Measurements from ENCODE around the gene LTB4R2. TPM values are rescaled to one million over a fixed set of nuclear protein-coding genes. Genes with fewer than 3 reads are reported as not detected.

Gene LTB4R2
- total RNA-seq, 1 experiment from 2014 or later: 15.0 TPM

DNA sequence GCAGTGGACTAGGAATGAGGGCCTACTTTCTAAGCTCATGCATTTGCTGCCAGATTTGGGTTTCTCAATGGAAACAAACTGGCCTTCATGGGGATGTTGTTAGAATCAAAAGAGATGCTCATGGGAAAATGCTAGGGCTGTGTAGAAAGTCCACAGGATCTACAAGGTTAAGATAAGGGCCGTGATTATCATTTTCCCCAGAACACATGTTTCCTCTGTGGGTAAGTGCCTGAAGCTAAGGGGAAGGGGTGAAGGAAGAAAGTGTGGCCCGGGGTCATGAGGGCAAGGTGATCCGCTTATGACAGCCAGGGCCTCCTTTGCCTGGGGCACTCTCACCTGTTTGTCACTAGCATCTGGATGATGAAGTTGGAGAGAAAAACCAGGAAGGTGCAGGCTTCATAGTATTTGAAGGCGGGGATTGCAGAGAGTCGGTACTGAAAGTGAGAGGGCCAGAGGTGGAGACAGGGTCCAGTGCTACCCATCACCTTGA is 15.1 kb downstream of the LTB4R2 start:
- no peak overlapping the region for H3K4me2 ChIP-seq
- H2AFZ ChIP-seq: no peak overlapping the region
- POLR2A ChIA-PET (ENCODE audit: unreplicated experiment): no interaction called here
- CTCF ChIA-PET: no interaction called here
- no peak for TF ChIP-seq EZH2 (IDR thresholded peaks at IDR 0.05; ENCODE audit: low read depth)
- no peak for TF ChIP-seq CTCF (conservative IDR thresholded peaks at IDR 0.05)
- no peaks in the 10 kb centered on the region for H3K4me1 ChIP-seq (replicated peaks; ENCODE audit: insufficient read depth)
- no peaks in the 10 kb centered on the region for H3K9me3 ChIP-seq (ENCODE audit: insufficient read depth, low read depth)
- DNase-seq: no peak
- H3K79me2 ChIP-seq (ENCODE audit: low read depth): no peaks in the 10 kb centered on the region
- H4K20me1 ChIP-seq (ENCODE audit: insufficient read depth): no peaks in the 10 kb centered on the region
- H3K36me3 ChIP-seq (ENCODE audit: low read depth): no peaks in the 10 kb centered on the region
- intact Hi-C loops (cut with micrococcal nuclease; ENCODE audit: unreplicated experiment): no loop called here
- no peak overlapping the region for H3K4me3 ChIP-seq
- H3K27ac ChIP-seq: no peak overlapping the region
- H3K9me2 ChIP-seq (ENCODE audit: insufficient read depth): no peaks in the 10 kb centered on the region
- no TSS peak for BruUV-seq (replicated peaks)
- no peaks in the 10 kb centered on the region for H3F3A ChIP-seq (ENCODE audit: insufficient read depth, low read depth)
- no peaks in the 10 kb centered on the region for H3K27me3 ChIP-seq (ENCODE audit: insufficient read depth, low read depth)

- POLR2A ChIA-PET (ENCODE audit: unreplicated experiment): no interaction called here
- intact Hi-C loops (cut with micrococcal nuclease; ENCODE audit: unreplicated experiment): no loop called here
Measured at GRCh38 chr14:24325963-24326362, 16.0 kb downstream of the LTB4R2 start.

DNA sequence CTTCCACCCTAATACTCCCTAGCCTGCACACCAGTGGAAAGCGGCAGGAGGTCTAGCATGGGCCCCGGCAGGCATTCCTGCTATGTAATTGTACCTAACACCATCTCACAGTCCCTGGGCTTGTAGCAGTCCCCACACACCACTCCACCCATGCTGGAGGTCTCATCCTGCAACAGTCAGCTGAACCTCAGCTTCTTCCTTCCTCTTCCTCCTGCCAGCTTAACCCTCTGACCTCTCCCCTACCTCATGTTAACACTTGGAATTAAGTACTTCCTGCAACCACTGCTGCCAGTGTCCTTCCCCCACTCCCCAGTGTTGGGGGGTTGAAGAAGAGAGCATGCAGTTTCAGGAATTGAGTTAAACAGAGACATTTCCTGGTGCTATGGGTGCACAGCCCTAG is 17.4 kb downstream of the LTB4R2 start:
- intact Hi-C loops (cut with micrococcal nuclease; ENCODE audit: unreplicated experiment): no loop called here

More at GRCh38 chr14:24325963-24326362, 16.0 kb downstream of the LTB4R2 start:
- Histone ChIP-seq H3K4me2 (no peak overlapping the region), H3K4me3 (no peak overlapping the region), H3K9me3 (ENCODE audit: insufficient read depth, low read depth) (no peaks in the 10 kb centered on the region), H3K9me2 (ENCODE audit: insufficient read depth) (no peaks in the 10 kb centered on the region), H3K36me3 (ENCODE audit: low read depth) (no peaks in the 10 kb centered on the region), H3K4me1 (replicated peaks; ENCODE audit: insufficient read depth) (no peaks in the 10 kb centered on the region), H3K27me3 (ENCODE audit: insufficient read depth, low read depth) (no peaks in the 10 kb centered on the region), H3F3A (ENCODE audit: insufficient read depth, low read depth) (no peaks in the 10 kb centered on the region), H4K20me1 (ENCODE audit: insufficient read depth) (no peaks in the 10 kb centered on the region), H3K27ac (no peak overlapping the region), H2AFZ (no peak overlapping the region), H3K79me2 (ENCODE audit: low read depth) (no peaks in the 10 kb centered on the region)
- CTCF ChIA-PET: no interaction called here
- no peak for TF ChIP-seq CTCF (conservative IDR thresholded peaks at IDR 0.05)
- no TSS peak for BruUV-seq (replicated peaks)
- no peak for DNase-seq

More for the DNA sequence above, 17.4 kb downstream of the LTB4R2 start:
- no peak overlapping the region for H3K4me2 ChIP-seq
- ChIA-PET CTCF (interaction anchor here (0.6 kb wide), 1 partner anchor 86 kb away, joined by 6 read pairs; no protein-coding TSS in a partner anchor), POLR2A (ENCODE audit: unreplicated experiment) (interaction anchor here (0.7 kb wide), 1 partner anchor 25 kb away, joined by 4 read pairs; no protein-coding TSS in a partner anchor)
- no peaks in the 10 kb centered on the region for H3K36me3 ChIP-seq (ENCODE audit: low read depth)
- H3K79me2 ChIP-seq (ENCODE audit: low read depth): no peaks in the 10 kb centered on the region
- no peaks in the 10 kb centered on the region for H4K20me1 ChIP-seq (ENCODE audit: insufficient read depth)
- TF ChIP-seq EZH2 (IDR thresholded peaks at IDR 0.05; ENCODE audit: low read depth) (no peak), CTCF (conservative IDR thresholded peaks at IDR 0.05) (no peak)
- no peaks in the 10 kb centered on the region for H3K27me3 ChIP-seq (ENCODE audit: insufficient read depth, low read depth)
- no peak overlapping the region for H3K4me3 ChIP-seq
- no peak for DNase-seq
- H3K4me1 ChIP-seq (replicated peaks; ENCODE audit: insufficient read depth): no peaks in the 10 kb centered on the region
- no peaks in the 10 kb centered on the region for H3F3A ChIP-seq (ENCODE audit: insufficient read depth, low read depth)
- no peak overlapping the region for H2AFZ ChIP-seq
- no peaks in the 10 kb centered on the region for H3K9me3 ChIP-seq (ENCODE audit: insufficient read depth, low read depth)
- no TSS peak for BruUV-seq (replicated peaks)
- H3K9me2 ChIP-seq (ENCODE audit: insufficient read depth): no peaks in the 10 kb centered on the region
- no peak overlapping the region for H3K27ac ChIP-seq

All from PC-9 (cell line).